Right renal cortex interstitium (tissue), 3 donors: ENCODE results near the gene BCAN. TPM values are rescaled to one million over a fixed set of nuclear protein-coding genes. Genes with fewer than 3 reads are reported as not detected.
A peak's percentile ranks its signal among the peaks of the same experiment; 100 is the strongest.

Experiments used
- DNase-seq, 3 donors: peaks; one replicate each; pipeline ENCODE4 v3.0.0-alpha.2; 2013; ENCODE audit warnings: low read depth in 3 of 3, low spot score in 2 of 3
- polyA plus RNA-seq, 3 donors: library from polyadenylated mRNA; unstranded; fragments of 120-200 nt; gene quantifications; one replicate each; pipeline ENCODE4 v1.2.1, GENCODE V29; 2013; ENCODE audit not compliant: insufficient read length in 3 of 3

The BCAN gene
- polyA plus RNA-seq, 3 donors, result 0.11 to 0.29 (median 0.28) TPM

DNA sequence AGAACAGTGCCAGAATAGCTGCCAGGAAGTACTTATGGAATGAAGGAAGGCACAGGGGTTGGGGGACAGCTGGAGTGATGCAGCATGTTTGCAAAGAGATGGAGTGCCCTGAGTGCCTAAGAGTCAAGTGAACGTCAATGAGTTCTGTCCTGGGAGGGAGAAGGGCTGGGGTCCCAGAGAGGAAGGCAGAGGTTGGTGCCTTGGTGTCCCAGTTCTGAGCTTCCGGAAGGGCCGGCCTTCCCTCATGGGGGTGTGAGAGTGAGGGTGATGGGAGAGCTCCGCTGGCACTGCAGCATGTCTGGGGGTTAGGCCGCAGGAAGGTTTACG is 17.7 kb downstream of the BCAN start:
- DNase-seq, result no peak

DNA sequence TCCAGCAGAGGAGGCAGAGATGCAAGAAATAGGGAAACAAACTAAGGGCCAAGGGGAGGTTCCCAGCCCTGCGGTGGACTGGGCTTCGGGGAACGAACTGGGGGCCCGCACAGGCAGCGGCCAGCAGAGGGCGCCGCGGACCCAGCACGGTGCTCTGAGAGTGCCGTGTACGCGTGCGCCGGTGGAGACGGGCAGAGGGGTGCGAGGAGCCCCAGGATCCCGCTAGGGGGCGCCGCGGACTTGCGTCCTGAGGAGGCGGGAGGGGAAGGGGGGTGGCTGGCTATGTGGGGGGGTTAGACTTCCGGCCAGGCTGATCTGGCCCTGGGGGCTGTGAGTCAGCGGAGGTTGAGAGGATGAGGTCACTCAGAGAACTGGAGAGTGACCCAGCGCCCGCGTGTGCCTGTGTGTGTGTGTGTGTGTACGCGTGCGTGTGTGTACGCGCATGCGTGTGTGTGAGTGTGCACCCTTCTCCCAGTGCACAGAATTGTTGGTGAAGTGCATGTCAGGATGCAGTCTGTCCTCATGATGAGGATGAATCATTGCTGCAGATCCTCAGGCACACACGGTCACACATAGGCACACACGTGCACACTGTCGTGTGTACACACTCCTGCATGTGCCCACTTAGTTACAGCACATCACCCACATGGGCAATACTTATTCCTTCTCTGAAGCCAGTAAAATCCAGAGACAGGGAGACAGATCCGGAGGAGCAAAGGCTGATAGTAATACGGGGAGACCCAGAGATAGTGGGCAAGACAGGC is 18.3 kb downstream of the BCAN start:
- peak in 2 of 3 donors; percentile 85 to 93 for DNase-seq

DNA sequence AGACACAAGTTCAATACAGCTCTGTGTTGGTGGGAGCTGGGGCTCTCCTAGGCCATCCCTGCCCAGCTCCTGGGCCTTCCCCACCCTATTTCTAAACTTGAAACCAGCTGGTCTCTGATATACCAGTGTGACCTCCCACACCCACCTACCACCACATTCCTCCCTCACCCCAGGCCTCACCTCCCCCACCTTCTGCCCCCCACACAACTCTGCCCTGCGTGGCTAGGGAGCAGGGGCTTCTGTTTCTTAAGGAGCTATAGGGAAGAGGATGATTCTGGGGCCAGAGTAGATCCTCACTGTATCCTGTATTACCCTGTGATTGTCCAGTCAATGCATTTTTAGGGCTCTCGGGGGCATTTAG is 18.8 kb downstream of the BCAN start:
- DNase-seq, result no peak

DNA sequence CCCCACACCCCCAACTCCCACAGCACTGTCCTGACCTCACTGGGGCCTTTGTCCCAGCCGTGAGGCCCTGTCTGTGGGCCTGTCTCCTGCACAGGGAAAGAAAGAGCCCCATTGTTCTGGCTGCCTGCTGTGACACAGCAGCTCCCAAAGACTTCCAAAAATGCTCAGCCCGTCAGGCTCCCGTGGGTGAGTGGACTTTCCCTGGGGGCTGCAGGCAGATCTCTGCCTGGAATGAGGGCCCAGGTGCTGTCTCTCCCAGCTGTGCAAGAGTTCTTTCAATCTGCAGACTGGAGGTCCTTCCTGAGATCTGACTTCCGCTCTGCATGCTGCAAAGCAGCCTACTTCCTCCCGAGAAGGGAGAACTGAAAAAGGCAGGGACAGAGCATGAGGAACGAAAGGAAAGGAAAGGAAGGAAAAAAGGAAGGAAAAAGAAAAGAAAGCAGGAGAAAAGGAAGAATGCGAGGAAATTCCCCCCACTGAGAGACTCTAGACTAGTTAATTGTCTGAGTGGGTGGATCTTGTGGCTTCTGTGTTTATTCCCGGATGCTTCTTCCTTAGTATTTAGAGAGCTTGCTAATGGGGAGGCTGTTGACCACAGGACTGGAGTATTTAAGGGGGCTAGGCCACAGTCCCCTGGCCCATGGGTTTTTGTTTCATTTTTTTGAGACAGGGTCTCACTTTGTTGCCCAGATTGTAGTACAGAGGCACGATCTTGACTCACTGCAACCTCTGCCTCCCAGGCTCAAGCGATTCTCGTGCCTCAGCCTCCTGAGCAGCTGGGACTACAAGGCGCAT is 20.3 kb downstream of the BCAN start:
- DNase-seq, result no peak

DNA sequence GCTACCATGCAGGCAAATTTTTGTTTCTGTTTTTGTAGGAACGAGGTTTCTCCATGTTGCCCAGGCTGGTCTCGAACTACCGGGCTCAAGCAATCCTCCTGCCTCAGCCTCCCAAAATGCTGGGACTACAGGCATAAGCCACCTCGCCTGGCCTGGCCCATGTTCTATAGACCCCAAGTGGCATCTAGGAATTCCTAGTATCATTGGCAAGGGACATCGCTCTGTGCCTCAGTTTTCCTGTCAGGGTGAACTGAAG is 20.8 kb downstream of the BCAN start:
- DNase-seq, result no peak

DNA sequence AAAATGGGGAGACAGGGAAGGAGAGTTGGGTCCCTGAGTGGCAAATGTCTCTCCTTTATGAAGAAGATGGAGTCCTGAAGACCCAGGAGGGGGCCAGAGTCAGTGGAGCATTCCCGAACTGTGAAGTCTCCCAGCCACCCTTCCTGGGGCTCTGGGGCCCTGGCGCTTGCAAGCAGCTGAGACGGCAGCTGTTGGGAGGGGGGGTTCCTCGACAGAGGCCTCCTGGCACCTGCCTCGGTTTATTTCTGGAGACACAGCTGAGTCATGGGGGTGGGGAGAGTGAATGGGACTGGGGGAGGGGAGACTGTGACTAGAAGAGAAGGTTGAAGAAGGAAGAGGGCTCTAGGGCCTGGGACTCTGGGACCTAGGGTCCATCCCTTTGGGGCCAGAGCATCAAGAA is 21.3 kb downstream of the BCAN start:
- DNase-seq, result no peak

DNA sequence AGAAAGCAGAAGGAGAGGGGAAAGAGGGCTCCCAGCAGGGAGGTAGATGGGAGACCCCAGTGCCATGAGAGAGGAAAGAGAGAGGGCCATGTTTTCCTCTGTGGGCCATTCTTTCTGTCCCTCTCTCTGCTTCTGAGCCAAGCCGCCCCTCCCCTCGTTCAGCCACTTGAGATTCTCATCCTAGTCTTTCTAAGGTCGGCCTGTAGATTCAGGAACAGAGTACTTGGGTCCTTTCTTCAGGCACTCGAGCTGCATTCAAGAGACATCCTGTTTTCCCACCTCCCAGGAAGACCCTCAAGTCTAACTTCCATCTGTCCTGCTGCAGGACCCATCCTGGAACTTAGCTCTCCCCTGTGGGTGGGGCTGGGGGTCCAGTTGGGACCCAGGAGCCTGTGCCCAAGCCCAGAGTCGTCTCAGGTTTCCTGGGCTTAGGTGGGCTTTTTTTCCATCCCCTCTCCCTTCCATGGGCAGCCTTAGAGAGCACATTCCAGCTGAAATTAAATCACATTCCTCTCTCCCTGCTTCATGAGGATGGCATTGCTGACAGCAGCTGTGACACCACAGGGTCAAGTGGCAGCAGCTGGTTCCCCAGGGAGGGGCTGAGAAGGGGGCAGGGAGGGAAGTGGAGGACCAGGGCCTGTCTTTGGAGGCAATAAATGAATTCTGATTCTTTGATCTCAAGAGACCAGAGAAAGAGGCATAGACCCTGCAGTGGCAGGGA is 22.3 kb downstream of the BCAN start:
- no peak for DNase-seq

DNA sequence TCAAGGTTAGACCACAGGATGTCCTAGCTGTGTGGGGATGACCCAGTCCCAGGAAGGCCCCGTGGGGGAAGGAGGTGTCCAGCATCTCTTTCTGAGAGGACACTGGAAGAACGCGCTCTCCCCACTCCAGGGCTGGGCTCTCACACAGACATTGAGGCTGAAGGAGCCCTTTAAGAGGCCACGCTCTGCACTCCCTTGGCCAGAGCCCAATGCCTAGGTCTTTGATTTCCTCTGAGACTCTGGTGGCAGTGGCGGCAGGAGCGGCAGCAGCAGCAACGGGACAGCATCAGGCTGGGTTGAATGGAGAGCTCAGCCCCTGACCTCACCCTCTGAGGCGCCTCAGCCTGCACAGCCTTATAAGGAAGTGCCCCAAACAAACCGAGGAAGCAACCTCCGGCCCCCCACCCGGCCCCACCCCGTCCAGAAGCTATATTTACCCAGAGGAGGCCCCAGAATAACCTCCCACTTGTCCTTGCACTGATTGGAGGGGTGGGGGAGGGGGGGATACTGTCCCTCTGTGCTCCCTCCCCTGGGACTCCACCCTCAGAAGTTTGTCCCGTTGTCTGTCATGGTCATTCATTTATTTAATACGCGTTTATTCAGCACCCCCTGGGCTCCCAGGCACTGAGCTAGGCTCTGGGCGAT is 23.0 kb downstream of the BCAN start:
- DNase-seq, result no peak

DNA sequence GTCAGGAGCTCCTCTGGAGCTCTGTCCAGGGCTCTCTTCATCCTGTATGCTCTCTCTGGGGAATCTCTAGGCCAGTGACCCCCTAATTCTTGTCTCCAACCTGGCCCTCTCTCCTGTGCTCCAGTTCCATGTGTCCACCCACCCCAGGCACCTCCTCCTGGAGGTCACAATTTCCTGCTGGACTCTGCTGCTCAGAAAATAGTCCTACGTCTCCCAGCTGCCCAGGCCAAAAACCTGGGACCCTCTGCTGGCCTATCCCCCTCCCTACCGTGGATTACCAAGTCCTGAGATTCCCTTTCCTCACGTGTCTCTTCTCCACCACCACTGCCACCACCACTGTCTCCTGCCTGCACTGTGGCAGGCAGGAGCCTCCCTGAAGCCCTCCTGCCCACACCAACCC is 23.6 kb downstream of the BCAN start:
- no peak for DNase-seq

DNA sequence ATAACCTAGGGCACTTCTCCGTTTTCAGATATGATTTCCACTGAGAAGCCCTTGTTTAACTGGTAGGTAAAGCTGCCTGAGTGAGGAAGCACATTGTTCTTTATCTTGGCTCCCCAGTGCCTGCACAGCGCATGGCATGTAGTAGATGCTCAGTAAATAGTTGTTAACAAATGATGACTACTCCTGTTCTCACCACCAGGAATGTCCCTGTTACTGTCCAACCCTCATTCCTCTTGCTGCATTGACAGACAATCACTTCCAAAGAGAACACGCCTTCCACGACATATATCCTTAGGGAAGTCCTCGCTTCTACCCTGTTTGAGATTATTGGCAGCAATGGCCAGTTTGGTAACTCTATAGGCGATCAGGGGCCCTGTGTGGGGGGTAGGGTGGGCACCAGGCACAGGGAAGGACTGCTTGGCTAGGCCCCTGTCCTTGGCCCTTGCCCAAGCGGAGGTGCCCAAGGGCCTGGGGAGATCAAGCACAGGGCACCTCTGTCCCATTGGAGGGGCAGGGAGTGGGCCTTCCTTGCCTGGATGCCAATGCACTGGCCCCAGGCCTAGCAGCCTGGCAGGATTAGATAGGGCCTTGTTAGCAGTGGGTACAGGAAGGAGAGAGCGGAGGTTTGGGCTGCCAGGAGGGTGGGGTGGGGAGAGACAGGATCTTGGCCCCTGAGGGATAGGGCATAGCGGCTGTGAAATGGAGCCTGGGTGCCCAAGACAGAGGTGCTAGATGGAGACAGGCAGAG is 25.1 kb downstream of the BCAN start:
- no peak for DNase-seq

DNA sequence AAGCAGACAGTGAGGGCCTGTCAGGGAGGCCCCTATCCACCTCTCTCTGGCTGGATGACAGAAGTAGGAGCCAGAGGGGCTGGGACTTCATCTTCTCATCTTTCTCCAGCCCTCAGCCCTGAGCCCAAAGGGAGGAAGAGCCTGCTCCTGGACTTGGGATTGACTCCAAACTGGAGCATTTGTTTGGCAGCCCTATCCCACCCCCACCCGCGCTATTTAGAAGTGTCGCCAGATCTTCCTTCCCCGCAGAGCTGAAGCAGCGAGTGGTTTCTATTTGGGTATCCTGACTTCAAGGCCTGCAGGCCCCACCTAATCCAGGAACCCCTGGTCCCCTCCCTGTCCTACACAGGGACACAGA is 25.7 kb downstream of the BCAN start:
- DNase-seq, result no peak

DNA sequence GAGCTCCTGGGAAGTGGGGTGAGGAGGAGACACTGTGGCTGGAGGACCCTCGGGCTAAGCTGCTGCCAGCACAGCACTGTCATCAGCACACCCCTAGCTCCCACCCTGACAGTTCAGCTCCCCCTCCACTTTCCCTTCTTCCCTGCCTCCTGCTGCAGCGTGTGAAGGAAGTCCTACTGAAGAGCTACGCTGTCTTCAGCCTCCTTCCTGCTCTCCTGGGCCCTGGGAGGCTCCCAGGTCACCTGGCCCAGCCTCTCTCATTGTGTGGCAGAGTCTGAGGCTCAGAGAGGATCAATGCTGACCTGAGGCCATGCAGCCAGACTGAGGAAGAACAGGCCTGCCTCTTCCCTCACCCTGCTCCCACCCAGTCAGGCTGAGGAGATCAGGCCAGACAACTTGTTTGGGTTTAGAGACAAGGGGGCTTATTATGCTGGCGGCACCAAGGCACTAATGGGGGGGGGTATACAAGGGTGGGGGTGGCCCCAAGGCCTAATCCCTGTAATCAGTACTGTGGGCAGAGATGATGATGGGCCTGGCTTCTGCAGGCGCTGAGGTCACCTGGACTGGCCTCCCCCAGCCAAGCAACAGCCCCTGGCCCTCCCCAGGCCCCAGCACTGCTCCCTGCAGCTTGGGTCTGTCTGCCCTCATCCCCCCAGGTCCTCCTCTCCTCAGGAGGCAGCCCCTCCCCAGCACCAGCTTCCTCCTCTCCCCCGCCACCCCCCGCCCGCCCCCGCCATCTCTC is 26.2 kb downstream of the BCAN start:
- no peak for DNase-seq

DNA sequence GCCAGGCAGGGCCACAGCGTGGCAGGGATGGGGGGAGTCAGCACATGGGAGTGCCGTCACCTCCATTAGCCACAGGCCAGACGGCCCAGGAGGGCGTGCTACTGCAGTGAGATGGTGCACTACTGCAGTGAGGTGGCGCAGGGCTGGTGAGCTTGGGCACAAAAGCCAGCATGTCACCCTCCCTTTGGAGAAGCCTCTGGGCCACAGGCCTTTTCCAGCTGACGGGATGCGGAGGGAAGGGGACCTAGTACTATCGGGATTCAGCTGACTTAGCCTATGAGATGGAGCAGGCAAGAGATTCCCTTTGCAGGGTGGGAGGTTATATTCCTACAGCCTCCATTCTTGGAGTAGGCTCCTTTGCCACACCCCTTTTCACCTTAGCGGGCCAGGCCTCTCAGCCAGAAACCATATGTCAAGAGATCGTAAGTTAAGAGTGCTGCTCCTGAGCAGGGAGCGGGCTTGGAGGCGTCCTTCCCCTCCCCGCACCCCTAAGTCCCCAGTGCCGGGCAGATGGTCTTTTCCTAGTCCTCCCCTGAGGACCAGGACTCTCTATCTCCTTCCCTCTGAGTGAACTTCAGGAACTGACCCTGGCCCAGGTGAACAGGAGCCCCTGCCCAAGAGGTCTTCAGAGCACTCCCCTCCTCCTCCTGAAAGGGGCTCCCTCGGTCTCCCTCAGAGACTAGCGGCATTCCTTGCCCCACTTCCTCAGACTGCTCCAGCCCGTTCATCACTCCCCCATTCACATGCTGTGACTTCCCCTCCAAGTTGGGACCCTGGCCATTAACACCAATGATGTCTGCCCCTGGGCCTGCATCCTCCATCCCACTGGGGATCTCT is 27.1 kb downstream of the BCAN start:
- DNase-seq, result no peak

DNA sequence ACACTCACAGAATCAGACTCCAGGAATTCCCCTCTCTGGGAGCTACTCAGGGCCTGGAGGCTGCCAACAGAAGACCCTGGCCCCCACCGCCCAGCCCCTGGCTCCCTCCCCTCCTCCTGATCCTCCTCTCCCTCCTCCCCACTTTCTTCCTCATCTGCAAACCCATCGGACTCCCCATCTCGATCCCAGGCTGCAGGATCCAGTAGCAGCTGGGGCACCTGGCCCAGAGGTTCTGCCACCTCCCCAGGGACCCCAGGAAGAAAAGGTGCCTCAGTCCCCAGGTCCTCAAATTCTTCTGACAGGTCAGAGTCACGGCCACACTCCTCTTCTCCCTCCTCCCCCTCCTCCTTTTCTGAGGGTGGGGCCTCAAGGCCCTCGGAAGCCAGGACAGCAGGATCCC is 27.9 kb downstream of the BCAN start:
- no peak for DNase-seq

DNA sequence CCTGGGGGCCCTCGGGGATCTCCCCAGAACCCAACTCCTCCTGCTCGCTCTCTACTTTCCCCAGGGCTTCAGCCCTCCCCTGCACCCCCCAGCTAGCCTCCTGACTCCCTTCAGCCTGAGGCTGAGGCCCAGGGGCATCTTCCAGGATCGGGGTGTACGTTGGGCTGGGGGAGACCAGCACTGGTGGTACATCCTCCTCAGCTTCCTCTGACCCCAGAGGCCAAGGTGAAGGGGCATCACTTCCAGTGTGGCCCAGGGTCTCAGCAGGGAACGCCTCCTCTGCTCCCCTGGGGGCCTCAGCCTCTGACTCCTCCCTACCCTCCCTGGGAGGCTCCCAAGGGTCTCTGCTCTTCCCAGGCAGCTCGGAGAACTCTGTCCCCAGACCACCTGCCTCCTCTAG is 28.4 kb downstream of the BCAN start:
- no peak for DNase-seq

DNA sequence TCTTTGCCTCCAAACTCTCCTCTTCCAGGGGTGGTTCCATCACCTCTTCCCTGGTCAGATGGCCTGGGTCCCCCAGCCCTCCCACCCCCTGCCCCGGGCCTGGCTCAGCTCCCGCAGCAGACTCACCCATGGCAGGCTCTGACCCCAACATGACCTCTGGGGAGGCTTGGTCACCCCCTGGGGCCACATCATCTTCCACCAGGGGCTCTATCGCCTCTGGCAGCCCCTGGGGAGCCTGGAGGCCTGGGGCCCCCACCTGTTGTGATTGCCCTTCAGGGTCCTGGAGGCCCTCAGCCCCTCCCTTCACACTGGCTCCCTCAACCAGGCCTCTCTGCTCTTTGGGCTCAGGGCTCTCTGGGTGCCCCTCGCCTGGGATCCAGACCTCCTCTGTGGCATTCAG is 28.9 kb downstream of the BCAN start:
- no peak for DNase-seq

DNA sequence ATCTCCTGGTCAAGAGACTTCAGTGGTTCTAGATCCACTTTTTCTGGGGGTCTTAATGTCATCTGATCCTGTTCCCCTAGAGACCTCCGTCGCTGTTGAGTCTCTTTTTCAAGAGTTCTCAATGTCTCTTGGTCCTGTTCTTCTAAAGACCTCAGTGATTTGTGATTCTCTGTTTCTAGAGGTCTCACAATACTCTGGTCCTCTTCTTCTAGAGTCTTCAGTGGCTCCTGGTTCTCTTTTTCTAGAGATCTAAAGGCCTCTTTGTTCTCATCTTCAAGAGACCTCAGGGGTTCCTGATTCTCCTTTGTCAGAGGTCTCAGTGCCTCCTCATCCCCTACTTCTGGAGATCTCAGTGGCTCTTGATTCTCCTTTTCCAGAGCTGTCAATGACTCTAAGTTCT is 29.9 kb downstream of the BCAN start:
- no peak for DNase-seq

DNA sequence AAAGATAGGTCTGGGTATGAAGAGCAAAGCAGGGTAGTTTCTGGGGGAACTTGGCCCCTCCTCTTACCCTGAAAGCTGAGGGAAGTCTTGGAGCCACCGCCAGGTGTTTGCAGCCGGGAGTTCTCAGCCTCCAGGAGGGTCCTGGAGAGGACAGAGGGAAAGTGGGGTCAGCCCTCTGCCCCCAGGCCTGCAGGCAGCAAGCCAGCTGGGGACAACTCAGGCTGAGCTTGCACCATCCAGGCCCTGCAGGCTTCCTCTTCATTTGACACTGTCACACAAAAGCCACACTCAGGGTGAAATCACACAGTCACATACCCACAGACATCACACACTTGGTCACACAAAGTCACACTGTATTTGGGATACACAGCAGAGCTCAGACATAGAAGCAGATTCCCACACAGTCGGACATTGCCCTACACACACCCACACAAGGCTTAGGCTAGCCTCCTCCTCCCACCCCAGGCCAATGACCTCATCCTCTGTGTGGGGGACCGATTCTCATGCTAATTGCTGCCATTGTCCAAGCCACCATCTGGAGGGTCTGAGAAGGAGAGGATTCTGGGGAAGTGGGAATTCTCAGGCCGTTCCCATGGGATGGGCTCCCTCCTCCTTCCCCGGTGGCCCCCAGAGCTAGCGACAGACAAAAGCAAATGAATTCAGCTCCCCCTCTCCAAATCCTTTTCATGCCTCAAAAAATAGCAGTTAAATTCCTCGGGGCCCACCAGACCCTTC is 31.6 kb downstream of the BCAN start:
- no peak for DNase-seq
